PC-9 (cell line): Measurements from ENCODE around the gene BORCS5.

Source experiments
- EZH2 ChIP-seq: fragments of 200-600 bp; sonication (generic); IDR thresholded peaks from 2 replicates; pipeline ENCODE4 v1.8.0; 2017; ENCODE audit warnings: antibody characterized with exemption, low read depth
- TF ChIP-seq, protein P1 (sequence below): fragments of 200-600 bp; sonication (generic); conservative IDR thresholded peaks from 2 replicates; pipeline ENCODE4 v1.6.1; 2017; ENCODE audit warnings: mixed run types, antibody characterized with exemption, mild to moderate bottlenecking, moderate library complexity

DNA sequence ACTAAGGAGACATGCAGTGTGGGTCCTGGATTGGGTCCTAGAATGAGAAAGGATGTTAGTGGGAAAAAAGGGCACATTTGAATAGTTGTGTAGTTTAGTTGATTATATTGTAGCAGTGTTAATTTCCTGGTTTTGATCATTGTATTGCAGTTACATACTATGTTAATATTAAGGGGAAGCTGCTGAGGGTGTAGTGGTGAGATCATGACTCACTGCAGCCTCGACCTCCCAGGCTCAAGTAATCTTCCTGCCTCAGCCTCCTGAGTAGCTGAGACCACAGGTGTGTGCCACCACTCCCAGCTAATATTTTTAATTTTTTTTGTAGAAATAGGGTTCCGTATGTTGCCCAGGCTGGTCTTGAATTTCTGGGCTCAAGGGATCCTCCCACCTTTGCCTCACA lies 21.7 kb downstream of the BORCS5 start:
- TF ChIP-seq, protein P1, sequence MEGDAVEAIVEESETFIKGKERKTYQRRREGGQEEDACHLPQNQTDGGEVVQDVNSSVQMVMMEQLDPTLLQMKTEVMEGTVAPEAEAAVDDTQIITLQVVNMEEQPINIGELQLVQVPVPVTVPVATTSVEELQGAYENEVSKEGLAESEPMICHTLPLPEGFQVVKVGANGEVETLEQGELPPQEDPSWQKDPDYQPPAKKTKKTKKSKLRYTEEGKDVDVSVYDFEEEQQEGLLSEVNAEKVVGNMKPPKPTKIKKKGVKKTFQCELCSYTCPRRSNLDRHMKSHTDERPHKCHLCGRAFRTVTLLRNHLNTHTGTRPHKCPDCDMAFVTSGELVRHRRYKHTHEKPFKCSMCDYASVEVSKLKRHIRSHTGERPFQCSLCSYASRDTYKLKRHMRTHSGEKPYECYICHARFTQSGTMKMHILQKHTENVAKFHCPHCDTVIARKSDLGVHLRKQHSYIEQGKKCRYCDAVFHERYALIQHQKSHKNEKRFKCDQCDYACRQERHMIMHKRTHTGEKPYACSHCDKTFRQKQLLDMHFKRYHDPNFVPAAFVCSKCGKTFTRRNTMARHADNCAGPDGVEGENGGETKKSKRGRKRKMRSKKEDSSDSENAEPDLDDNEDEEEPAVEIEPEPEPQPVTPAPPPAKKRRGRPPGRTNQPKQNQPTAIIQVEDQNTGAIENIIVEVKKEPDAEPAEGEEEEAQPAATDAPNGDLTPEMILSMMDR, result no peak
- TF ChIP-seq EZH2, result no peak
